Stimulated activated CD8-positive, alpha-beta memory T cell treated with anti-CD3 and anti-CD28 coated beads, Interleukin-15, amount 100 ng/mL, for 4 hours (primary cell): ENCODE results near the gene GLMN.

ENCODE experiments used
- DNase-seq, 2 donors: peaks; one replicate each; pipeline ENCODE4 v3.0.0-alpha.2; 2020; ENCODE audit warnings: low read depth in 2 of 2

The GLMN gene, protein sequence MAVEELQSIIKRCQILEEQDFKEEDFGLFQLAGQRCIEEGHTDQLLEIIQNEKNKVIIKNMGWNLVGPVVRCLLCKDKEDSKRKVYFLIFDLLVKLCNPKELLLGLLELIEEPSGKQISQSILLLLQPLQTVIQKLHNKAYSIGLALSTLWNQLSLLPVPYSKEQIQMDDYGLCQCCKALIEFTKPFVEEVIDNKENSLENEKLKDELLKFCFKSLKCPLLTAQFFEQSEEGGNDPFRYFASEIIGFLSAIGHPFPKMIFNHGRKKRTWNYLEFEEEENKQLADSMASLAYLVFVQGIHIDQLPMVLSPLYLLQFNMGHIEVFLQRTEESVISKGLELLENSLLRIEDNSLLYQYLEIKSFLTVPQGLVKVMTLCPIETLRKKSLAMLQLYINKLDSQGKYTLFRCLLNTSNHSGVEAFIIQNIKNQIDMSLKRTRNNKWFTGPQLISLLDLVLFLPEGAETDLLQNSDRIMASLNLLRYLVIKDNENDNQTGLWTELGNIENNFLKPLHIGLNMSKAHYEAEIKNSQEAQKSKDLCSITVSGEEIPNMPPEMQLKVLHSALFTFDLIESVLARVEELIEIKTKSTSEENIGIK

GRCh38 chr1:92298573-92299476, at the start of gene GLMN, which contains the start of gene RPAP2:
TSS of gene GLMN (minus strand) at chr1:92298987. CDS start at chr1:92297999, 988 bp downstream.
TSS of gene RPAP2 (plus strand) at chr1:92299059. CDS start at chr1:92299074, 15 bp downstream.
- peak; percentile 28 to 62 for DNase-seq

DNA sequence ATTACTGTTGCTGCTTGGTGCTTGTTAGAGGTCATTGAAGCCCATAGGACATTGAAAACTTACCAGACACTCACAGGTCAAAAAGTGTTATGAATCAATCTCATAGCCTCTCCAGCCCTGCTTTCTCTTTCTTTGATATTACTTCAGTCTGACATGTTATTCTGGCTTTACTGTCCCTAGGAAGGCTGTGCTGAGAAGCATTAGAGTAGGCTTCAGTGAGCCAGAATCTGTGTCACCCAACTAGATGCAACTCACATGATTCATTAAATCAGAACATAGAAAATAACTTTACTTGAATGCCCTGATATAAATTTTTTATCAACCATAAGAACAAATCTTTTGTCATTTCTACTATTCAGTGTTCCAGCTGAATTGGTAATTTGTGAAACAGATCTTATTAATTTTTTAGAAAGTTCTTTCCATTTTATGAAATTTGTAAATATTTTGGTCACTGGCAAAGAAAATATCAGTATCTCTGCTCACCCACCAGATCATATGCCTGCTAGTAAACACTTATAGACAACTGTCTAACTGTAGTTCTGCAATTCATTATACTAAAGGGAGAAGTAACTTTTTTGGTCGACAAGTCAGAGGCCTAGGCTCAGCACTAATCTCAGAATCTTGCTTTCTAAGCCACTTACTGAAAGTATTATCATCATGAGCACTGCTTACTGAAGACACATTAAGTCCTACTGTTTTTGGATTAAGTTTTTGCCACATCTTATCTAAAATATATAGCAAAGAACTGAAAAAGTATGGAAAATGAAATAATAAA, 48.3 kb upstream of the GLMN start:
- DNase-seq: no peak

GRCh38 chr1:92343061-92343460, 44.3 kb upstream of the GLMN start:
- DNase-seq: no peak

DNA sequence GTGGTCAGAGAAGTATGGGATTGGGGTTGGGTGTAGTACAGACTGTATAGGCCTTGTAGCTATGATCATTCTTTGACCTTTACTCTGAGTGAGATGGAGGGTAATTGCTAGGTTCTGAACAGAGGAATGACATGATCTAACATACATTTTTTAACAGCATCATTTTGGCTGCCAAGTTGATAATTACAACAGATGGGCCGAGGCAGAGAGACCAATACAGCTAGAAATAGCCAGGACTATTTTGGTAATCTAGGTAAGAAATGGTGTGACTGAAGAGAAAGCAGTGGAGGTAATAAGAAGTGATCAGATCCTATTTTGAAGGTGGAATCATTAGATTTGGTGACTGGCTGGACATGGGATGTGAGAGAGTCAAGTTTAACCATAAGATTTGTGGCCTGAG, 43.6 kb upstream of the GLMN start:
- no peak for DNase-seq

GRCh38 chr1:92340154-92340553, 41.4 kb upstream of the GLMN start:
- no peak for DNase-seq

GRCh38 chr1:92333668-92334067, 34.9 kb upstream of the GLMN start:
- no peak for DNase-seq

- no peak for DNase-seq
Observed at GRCh38 chr1:92329347-92330129, 30.8 kb upstream of the GLMN start.

- DNase-seq: no peak
Observed at GRCh38 chr1:92327794-92328193, 29.0 kb upstream of the GLMN start.

DNA sequence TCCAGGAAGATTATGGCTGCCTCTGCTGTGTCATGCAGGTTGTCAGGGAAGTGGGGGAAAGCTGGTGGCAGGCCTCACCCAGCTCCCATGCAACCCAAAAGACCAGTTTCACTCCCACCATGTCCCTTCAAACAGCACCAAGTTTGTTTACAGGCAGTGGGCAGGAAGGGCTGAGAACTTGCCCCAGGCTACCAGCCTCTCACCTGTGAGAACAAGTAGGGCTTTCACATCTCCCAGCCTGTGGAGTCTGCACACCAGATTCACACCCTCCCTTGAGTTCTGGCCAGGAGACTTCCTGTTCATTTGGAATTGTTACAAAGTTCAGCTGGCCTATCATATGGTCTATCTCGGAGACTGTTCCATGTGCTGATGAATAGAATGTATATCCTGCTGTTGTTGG, 27.9 kb upstream of the GLMN start:
- DNase-seq: no peak

GRCh38 chr1:92324784-92325183, 26.0 kb upstream of the GLMN start:
- DNase-seq: no peak

GRCh38 chr1:92323473-92324453, 25.0 kb upstream of the GLMN start:
- DNase-seq: no peak

- DNase-seq: no peak
Observed at GRCh38 chr1:92317836-92318493, 19.2 kb upstream of the GLMN start.

DNA sequence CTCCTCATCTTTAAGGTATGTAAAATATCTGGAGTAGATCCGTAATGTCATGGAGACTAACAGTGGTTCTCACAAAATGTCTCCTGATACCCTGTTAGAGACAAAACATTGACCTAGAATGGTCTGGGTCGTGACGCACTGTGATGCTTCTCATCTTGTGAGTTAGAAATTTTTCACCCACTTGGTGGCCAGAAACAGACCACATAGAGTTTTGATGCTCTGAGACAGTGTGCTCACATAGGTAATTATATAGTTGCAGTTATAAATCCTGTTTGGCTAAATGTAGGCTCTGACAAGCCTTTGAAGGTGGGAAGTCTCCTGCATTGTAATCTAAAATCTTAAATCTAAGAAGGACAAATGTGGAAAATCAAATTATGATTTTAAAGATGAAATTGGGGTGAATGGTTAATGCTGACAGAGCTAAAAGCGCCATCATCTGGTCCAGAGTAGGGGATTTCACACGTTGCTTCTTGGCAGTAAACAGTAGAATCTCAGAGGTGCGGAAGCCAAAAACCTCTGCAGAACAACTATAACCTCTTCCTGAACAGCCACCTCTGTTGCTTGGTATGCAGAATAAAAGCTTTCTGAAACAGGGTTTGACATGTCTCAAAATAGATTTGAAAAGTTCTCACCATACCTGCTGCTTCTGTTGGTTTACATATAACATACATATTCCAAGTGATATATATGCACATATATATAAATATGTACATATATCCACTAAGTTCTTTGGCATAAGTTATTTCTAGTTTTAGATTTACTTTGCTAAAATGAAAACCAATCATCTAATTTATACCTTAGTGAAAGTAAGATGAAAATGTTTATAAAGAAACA, 17.2 kb upstream of the GLMN start:
- DNase-seq: peak in 1 of 2 donors; percentile 9

- no peak for DNase-seq
Observed at GRCh38 chr1:92314024-92314423, 15.2 kb upstream of the GLMN start.

GRCh38 chr1:92310185-92310597, 11.4 kb upstream of the GLMN start:
- DNase-seq: no peak

GRCh38 chr1:92307980-92308379, 9.2 kb upstream of the GLMN start:
- no peak for DNase-seq

GRCh38 chr1:92306020-92306419, 7.2 kb upstream of the GLMN start:
- DNase-seq: no peak

GRCh38 chr1:92301021-92301420, 2.2 kb upstream of the GLMN start:
- DNase-seq: no peak
